GM18505 (cell line): Measurements from ENCODE around the gene IDH2.

ENCODE experiments used
- ATAC-seq: cut with Tn5 transposase; IDR thresholded peaks from one replicate; pipeline ENCODE4 v1.9.1; 2021; ENCODE audit not compliant: unreplicated experiment
- POLR2A ChIP-seq: IDR thresholded peaks from 4 replicates; pipeline ENCODE4 v1.6.1; 2011; ENCODE audit warnings: borderline replicate concordance; ENCODE audit not compliant: insufficient read depth, insufficient read length; ENCODE audit errors: extremely low read depth

The IDH2 gene

GRCh38 chr15:90104551-90104950, 2.3 kb upstream of the IDH2 start:
- no peak for ATAC-seq
- TF ChIP-seq POLR2A, result no peak

- no peak for ATAC-seq
- no peak for TF ChIP-seq POLR2A
Observed at GRCh38 chr15:90103701-90104329, 1.5 kb upstream of the IDH2 start.

DNA sequence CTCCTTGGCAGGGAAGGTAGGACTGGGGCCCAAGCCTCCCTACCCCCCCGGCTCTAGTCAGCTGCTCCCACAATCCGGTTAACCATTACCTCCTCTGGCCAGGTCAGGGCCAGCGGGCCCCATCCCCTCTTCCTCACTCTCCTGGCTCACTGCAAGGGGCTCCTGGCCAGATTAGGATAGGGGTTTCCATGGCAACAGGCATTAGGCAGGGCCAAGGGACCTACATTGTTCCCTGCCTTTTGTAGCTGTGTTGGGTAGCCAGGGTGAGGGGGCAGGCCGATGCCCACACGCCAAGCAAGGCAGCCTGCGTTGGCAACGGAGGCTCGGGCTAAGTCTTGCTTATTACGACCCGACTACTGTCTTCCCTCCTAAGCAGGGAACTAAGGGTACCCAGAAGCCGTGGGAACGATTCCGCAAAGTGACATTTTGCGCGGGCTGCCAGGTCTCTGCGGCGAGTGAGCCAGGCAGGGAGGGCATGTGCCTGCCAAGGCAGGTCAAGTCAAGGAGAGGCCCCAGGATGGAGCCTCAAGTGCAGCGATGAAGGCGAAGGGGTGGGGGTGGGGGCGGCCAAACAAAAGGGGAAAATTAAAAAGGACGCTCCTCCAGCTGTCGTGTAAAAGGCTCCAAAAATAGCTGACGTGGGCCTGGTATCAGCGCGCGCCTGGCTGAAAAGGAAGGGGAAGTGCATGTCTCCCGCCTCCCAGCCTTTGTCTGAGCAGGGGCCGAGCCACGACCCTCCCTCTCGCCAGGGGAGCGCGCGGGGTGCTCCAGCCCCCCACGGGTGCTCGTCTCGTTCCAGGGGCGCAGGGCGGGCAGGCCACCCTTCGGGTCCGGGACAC, 919 bp downstream of the IDH2 start:
- TF ChIP-seq POLR2A, result peak; percentile 13
- peak; percentile 11 for ATAC-seq

GRCh38 chr15:90099868-90100831, 2.1 kb downstream of the IDH2 start:
- peak; percentile 17 for TF ChIP-seq POLR2A
- ATAC-seq, result no peak

DNA sequence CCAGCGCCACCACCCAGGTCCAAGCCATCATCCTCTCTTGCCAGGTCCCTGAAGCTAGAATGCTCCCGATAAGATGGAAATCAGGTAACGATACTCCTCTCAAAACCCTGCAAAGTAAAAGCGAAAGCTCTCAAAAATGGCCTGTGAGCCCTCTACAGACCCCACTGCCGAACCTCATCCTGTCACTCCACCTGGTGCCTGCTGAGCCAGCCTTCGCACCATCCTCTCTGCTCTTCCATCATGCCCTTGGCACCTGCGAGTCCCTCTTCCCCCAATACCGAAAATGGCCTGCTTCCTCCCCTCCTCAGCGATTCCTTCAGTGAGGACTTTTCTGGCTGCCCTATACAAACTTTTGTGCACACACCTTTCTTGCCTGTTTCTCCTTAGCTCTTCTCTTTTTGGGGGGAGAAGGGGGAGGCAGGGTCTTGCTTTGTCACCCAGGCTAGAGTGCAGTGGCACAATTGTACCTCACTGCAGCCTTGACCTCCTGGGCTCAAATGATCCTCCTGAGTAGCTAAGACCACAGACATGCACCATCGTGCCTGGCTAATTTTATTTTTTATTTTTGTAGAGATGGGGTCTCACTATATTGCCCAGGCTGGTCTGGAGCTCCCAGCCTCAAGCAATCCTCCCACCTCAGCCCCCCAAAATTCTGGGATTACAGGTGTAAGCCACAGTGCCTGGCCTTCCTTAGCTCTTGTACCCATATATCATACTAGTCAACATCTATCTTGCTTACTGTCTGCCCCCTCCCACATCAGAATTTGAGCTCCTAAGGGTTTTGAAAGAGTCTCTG, 3.0 kb downstream of the IDH2 start:
- TF ChIP-seq POLR2A, result no peak
- ATAC-seq, result no peak

DNA sequence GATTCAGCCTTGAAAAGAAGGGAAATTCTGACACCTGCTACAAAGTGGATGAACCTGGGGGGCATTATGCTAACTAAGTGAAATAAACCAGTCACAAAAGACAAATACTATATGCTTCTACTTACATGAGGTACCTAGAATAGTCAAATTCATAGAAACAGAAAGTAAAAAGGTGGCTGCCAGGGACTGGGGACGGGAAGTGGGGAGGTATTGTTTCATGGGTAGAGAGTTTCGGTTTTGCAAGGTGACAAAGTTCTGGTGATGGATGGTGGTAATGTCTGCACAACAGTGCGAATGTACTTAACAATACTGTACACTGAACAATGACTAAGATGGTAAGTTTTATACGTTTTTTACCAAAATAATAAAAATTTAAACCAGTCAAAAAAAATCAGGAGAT, 4.8 kb downstream of the IDH2 start:
- no peak for TF ChIP-seq POLR2A
- peak; percentile 49 for ATAC-seq

DNA sequence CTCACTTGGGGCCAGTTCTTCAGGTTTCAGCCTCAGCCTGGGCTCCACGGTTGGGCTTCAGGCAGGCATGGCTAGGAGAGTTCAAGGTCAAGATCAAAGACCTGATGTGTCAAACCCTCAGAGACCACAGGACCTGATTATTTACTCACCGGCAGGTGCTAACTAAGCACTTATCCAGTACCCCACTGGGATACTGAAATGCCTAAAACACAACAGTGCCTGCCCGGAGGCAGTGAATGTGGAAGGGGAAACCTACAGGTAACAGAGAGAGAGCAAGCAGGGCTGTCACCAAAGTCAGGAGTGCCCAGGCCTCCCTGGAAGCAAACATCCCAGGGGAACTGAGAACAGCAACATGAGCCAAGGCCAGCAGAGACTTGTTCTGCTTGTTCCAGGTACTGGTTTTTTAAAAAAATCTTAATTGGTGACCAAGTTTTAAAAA, 6.7 kb downstream of the IDH2 start:
- ATAC-seq, result no peak
- TF ChIP-seq POLR2A, result no peak

DNA sequence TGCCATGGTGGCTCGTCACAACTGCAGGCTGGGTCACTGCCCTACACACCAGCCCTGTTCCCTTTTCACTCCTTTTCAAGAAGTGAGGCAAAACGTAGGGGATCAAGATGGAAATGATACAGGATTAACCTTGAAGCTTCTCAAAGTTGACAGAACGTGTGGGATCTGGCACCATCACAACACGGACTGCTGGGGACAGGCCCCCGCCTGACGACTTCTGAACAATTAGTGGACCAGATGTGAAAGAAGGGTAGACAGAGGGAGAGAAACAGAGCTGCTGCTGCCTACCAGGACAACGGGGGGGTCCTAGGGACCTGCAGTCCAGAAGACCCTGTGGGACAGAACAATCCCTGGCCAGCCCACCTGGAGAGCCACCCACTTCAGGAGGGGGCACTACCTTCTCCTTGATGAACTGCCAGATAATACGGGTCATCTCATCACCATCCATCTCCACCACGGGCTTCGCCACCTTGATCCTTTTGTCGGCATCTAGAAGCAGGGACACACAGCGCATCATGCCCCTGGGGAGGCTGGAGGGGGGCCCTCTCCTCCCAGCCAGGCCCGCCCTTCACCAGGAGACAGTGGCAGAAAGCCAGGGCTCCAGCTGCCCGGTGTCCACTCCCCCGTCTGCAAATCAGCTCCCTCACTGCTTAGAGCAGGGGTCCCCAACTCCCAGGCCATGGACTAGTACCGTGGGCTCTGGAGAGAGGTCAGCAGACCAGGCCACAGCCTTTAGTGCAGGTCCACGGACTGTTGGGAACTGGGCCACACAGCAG, 10.9 kb downstream of the IDH2 start:
- TF ChIP-seq POLR2A, result no peak
- ATAC-seq, result no peak

DNA sequence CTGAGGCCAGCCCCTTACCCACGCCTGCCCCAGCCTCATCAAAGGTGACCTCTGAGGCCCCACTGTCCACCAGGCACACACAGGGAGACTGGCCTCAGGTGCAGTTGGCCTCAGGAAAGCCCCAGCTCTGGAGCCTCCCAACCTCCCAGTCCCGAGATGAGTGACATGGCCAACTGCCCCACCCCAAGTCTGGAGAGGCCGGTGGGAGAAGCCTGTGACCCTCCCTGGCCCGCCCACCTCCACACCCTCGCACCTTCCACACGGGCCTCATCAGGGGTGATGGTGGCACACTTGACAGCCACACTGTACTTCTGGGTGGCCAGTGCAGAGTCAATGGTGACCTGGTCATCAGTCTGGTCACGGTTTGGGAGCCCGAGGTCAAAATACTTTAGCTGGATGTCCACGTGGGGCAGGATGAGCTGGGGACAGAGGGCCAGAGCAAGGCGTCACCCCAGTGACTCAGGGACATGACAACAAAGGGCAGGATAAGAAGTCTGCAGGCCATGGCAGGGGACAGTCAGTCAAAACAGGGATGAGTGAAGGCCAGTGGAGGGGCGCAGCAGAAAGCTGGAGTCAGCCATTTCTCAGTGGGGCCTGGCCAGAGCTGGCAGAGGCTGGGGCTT, 11.9 kb downstream of the IDH2 start:
- ATAC-seq, result no peak
- TF ChIP-seq POLR2A, result no peak

DNA sequence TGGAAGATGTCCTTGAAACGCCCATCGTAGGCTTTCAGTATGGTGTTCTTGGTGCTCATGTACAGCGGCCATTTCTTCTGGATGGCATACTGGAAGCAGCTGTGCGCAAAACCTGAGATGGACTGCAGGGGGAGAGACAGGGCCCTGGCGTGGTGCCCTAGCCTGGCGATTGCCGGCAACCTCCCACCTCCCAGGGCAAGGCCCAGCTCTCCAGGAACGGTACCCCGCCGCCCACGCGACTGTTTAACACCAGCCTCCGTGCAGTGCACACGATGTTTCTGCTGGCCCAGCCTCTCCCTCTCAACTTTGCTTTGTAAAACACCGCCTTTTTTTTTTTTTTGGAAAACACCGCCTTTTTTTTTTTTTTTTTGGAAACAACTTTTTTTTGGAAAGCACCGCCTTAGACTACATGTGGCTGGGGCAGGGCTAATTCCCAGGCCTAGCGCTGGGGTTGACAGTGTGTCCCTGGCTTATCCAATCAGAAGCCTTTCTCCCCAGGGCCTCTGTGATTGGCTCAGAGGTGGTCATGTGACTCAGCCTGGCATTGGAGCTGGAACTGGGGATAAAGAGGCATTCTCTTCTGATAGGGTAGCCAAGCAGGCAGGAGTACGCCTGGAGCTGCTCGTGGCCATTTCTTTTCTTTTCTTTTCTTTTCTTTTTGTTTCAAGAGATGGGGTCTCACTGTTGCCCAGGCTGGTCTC, 14.7 kb downstream of the IDH2 start:
- no peak for TF ChIP-seq POLR2A
- no peak for ATAC-seq

DNA sequence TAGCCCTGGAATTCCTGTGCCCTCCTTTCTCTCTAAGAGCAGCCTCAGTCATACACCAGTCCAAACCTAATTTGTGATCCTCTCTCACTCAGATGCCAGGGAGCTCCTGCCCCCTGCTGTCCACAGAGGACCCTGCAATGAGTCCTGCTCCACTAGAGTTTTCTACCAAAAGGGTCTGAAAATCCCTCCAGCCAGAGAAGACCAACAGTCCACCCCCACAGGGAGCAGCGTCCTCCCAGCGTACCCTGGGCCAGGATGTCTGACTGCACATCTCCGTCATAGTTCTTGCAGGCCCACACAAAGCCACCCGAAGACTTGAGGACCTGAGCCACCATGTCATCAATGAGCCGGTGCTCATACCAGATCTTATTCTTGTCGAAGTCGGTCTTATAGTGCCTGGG, 15.4 kb downstream of the IDH2 start:
- no peak for ATAC-seq
- no peak for TF ChIP-seq POLR2A
